MV-4-11 (cell line): ENCODE results near the gene KIF24.
"Not testable (repeated sequence)": the region's sequence is repeated elsewhere in the genome, so short reads cannot be mapped to it uniquely, and the experiment has no call there.

Source experiments
- DNase-seq: peaks from one replicate; lab custom pipeline; 2025; lab: John Stamatoyannopoulos, UW

KIF24 gene

DNA sequence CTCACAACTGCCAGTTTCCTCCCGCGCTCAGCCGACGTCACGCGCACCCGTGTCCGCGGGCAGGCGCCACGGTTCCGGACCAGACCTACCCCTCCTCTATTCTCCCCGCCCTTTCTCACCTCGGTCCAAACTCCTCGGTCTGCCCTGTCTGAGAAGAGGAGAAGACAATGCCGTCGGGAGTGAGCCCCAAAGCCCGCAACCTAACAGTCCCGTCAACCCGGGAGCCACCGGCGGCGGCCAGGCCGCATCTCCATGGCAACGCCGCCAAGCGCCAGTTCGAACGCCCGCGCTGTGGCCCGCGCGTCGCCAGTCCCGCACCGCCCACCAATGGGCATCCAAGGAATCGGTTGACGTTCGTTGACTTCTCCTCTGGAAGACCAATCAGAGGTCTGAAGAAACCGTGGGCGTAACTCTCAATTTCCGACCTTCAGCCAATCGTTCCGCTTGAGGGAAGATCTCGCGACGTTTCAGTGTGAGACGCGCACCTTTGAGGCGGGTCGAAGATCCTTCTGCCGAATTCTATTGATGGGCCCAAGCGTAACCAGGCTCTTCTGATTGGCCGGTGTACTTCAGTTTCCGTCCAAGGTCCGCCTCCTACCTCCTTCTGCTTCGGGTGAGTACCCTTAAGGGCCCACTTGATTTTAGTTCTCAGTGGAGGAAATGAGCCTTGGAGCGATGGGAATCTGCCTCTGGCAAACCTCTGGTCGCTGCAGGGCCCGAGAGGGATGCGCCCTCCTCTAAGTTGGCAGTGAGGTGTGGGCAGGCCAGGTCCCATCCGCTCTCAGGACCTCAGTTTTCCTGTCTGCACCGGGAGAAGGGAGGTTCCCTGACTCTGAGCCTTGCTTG, at the start of gene KIF24, which contains the start of gene NUDT2:
Gene KIF24 (minus strand): TSS at position 282 of the 846 bp plus-strand sequence. CDS start 17,922 bp downstream, outside the sequence.
Gene NUDT2 (plus strand): TSS at position 583 of the 846 bp plus-strand sequence. CDS start 9,471 bp downstream, outside the sequence.
- peak; percentile 100 for DNase-seq

DNA sequence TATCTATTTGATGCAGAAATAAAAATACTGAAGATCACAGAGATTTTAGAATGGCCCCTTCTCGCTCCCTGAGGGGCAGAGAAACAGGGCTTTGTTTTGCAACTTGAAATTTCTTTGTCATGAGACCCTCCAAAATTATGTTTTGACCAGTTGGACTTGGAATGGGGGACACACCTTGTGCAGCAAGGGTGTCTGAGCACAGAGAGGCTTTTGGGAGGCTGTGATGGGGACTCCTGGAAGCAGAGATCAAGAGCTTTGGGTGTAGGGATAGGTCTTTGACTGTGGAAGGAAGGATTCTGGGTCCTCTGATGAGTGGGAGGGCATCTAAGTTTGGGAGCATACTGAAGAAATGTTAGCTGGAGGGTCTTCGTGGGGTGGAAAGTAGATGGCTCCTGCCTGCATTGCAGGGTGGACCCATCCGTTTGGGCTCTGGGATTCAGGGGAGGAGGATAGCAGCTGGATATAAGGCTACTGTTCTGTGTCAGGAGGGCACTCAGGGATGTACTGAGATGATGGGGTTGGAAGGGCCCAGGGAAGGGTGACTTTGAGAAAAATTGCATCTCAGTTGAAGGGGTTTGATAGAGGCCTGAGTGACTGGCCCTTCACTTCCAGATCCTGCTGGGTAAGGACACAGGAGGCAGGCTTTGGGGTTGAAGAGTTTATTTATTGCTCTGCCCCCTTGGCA, 49.5 kb upstream of the KIF24 start:
- no peak for DNase-seq

- DNase-seq, result peak; percentile 46
Measured at GRCh38 chr9:34377404-34377746, 48.3 kb upstream of the KIF24 start.

GRCh38 chr9:34376596-34377403, 47.7 kb upstream of the KIF24 start, which contains the start of gene MYORG:
TSS of gene MYORG (minus strand) at chr9:34376898. CDS start at chr9:34372943, 3,955 bp downstream.
- peak; percentile 94 for DNase-seq

DNA sequence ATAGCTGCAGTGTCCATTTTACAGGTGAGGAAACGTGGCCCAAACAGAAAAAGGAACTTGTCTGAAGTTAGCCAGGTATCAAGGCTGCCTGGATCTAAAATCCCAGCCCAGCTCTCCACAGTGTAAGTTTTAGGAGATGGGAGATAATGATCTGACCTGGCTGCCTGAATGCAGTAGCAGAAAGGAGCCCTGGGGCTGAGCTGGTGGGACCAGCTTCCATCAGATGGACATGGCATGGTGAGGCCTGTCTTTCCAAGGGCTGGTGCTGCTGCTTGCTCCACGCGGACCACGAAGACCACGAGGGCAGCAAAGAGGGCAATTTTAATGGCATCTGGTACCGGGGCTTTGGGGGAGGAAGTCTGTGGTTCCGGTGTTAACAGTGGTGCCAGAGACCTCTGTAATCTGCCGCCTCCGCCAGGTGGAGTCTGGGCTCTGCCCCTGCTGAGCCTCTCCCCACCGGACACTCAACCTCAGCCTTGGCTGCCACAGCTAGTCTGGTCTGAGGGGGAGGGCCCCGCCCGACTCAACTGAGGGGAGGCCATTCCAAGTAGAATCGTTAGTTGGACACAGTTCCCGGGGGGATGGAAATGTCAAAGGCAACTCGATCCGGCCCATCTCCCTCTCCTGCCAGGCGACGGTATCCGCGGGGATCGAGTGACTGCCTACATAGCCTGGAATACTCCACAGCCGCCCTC, 47.0 kb upstream of the KIF24 start:
- DNase-seq, result peak; percentile 13

GRCh38 chr9:34374905-34375552, 46.0 kb upstream of the KIF24 start:
- no peak for DNase-seq

- no peak for DNase-seq
Measured at GRCh38 chr9:34374339-34374738, 45.3 kb upstream of the KIF24 start.

GRCh38 chr9:34373749-34374148, 44.7 kb upstream of the KIF24 start:
- peak; percentile 29 for DNase-seq

DNA sequence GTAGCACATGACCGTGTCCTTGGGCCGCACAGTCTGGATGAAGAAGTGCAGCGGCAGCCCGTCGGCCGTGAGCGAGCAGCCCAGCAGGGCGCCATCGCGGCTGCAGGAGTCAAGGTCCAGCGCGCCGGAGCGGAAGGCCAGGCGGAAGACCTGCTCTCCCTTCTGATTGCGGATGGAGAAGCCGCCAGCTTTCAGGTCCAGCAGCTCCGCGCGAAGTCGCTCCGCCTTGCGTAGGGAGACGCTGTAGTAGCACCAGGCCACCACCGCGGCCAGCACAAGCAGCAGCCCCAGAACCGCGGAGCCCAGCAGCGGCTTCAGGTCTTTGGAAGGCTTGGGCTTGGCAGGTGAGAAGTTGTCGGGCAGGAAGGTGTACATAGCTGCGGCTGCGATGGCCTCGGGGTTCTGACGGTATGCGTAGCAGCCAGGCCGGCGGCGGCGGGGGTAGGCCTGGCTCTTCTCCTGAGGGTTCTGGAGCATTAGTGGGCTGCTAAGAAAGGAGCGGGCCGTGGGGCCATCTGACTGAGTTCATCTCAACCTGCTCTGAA, 43.5 kb upstream of the KIF24 start:
- DNase-seq, result no peak

DNA sequence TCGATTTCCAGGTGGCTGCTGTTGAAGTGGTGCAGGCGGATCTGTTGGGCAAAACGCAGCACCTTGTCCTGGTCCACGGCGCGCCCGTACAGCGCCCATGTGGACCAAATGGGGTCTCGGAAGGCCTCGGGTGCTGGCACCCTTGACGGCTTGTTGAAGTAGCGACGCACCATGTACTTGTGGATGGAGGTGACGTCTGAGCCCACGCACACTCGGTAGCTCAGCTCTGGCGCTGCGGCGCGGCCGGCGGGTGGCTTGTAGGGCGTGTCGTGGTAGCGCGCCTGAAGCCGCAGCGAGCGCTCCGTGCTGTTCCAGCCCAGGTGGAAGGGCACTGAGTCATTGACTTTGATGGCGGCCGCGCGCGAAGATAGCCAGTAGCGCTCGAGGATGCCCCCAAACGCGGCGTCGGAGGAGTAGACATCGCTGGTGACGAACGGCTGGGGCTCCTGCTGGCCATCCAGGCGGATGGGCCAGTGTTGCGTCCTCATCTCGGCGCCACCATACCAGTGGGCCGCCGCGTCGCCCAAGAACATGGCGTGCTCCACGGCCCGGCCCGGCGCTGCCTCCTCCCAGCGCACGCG, 42.9 kb upstream of the KIF24 start:
- no peak for DNase-seq

- no peak for DNase-seq
Measured at GRCh38 chr9:34370970-34371880, 42.2 kb upstream of the KIF24 start.

DNA sequence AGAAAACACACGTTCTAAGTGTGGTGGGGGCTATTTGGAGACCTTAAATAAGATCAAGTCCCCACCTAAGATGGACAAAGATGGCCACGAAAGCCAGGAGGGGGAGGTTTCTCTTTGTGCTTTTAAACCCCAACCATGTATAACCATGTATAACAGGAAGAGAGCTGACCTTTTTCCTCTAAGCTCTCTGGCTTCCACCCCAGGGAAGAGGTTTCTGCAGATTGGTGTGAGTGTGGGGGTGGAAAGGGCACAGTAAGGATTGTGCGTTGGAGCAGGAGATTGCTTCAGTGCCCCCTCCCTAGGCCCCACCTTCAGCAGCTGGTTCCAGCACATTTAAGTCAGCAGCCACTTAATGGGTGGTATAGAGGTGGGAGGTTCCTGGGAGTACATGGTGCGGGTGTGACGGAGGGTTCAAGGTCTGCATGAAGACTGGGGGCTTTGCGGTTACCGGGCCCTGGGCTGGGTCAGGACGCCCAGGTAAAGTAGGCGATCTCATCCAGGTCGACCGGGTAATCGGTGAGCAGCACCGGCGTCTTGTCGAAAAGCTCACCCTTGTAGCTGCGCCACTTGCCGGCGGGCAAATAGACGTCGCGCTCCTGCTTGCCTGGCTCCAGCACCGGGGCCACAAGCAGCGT, 41.4 kb upstream of the KIF24 start:
- DNase-seq, result no peak

- no peak for DNase-seq
Measured at GRCh38 chr9:34369636-34370035, 40.6 kb upstream of the KIF24 start.

DNA sequence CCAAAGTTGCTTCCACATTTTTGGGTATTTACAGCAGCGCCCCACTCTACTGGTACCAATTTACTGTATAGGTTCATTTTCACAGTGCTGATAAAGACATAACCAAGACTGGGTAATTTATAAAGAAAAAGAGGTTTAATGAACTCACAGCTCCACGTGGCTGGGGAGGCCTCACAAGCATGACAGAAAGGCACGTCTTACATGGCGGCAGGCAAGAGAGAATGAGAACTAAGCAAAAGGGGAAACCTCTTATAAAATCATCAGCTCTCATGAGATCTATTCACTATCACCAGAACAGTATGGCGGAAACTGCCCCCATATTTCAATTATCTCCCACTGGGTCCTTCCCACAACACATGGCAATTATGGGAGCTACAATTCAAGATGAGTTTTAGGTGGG, 39.7 kb upstream of the KIF24 start:
- not testable (repeated sequence) for DNase-seq

DNA sequence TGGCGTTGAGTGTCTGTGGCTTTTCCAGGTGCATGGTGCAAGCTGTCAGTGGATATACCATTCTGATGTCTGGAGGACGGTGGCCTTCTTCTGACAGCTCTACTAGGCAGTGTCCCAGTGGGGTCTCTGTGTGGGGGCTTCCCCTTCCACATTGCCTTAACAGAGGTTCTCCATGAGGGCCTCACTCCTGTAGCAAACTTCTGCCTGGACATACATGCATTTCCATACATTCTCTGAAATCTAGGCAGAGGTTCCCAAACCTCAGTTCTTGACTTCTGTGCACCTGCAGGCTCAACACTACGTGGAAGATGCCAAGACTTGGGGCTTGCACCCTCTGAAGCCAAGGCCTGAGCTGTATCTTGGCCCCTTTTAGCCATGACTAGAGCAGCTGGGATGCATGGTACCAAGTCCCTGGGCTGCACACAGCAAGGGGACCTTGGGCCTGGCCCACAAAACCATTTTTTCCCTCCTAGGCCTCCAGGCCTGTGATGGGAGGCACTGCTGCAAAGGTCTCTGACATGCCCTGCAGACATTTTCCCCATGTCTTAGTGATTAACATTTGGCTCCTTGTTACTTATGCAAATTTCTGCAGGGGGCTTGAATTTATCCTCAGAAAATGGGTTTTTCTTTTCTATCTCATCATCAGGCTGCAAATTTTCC, 38.8 kb upstream of the KIF24 start:
- DNase-seq, result not testable (repeated sequence)

DNA sequence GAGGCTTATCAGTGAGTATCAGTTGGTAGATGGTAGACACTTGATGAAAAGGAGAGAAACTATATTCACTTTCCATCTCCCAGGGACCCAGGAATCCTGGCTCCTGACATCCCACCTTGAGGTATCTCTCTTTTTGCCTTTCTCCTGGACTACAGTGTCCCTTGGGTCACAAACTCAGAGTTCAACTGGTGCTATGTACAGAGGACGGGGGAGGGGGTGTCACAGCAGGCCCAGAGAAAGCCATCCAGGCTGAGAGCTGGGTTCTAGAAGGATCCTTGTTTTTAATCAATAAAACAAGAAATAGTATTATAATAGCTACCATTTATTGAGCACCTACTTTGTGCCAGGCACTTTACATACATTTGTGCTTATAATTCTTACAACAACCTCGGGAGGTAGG, 37.3 kb upstream of the KIF24 start:
- DNase-seq, result no peak

DNA sequence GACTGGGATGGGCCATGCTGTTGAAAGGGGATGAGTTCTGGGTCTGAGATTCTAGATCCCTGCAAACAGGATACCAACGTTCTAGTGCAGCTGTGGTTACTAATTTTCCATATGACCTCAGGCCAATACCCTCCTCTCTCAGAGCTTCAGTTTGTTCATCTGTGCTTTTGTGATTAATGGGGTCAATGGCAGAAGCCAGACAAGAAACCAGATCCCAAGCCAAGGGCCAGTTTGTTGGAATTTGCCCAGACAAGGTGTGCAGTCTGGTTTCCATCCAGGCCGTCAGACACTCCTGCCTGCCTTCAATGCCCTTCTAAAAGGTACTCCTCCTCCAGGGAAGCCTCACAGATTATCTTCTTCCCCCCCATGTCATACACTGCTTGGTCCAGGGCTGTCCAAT, 36.2 kb upstream of the KIF24 start:
- DNase-seq, result no peak

DNA sequence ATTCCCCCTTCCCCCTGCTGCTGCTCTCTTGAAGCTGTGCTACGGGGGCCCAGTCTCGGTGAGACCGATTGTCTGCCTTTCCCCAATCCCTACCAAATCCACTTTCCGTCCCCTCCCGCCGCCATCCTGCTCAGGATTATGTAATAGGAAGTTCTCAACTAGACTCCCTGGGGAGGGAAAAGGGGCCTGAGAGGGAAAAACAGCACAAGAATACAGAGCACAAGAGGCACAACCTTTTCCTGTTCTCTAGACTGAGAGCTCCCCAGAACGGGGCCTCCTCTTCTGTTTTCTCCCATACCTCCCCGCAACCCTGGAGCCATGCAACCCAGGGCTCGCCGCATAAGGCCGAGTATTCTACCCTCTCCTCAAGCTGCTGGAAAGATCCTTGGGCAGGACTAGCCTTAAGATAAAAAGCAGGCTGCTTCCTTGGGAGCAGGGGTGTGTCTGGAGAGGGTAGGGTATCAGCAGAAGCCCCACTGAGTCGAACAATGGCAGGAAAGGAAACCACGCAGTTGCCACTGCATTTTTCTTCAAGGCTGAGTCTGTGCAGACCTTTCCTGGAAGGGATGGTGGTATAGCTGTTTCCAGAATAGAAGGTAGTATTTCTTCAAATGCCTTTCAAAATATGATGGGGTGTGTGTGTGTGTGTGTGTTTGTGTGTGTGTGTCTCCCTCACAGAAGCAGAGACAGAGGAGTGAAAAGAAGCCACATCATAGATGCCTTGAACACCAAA, 34.7 kb upstream of the KIF24 start:
- DNase-seq, result no peak
